NK-92 (cell line): Measurements from ENCODE around the gene HINT2.

Source experiments
- DNase-seq: peaks from one replicate; lab custom pipeline; 2025; ENCODE audit not compliant: unreplicated experiment; lab: John Stamatoyannopoulos, UW

HINT2 gene

GRCh38 chr9:35841645-35841900, 26.7 kb upstream of the HINT2 start:
- no peak for DNase-seq

GRCh38 chr9:35840881-35841644, 26.2 kb upstream of the HINT2 start:
- no peak for DNase-seq

GRCh38 chr9:35839926-35840325, 25.1 kb upstream of the HINT2 start:
- DNase-seq = no peak

GRCh38 chr9:35836595-35836994, 21.8 kb upstream of the HINT2 start:
- no peak for DNase-seq

GRCh38 chr9:35835766-35836165, 20.9 kb upstream of the HINT2 start:
- no peak for DNase-seq

GRCh38 chr9:35835216-35835632, 20.4 kb upstream of the HINT2 start:
- no peak for DNase-seq

GRCh38 chr9:35834260-35835215, 19.7 kb upstream of the HINT2 start:
- DNase-seq = no peak

GRCh38 chr9:35832814-35833213, 18.0 kb upstream of the HINT2 start:
- no peak for DNase-seq

GRCh38 chr9:35831040-35831439, 16.2 kb upstream of the HINT2 start:
- DNase-seq = no peak

GRCh38 chr9:35829764-35830096, 14.9 kb upstream of the HINT2 start:
- no peak for DNase-seq

GRCh38 chr9:35829084-35829763, 14.4 kb upstream of the HINT2 start, which contains the start of gene TMEM8B:
Gene TMEM8B (plus strand): TSS chr9:35829228. CDS start chr9:35829448, 220 bp downstream.
- peak; percentile 28 for DNase-seq

- DNase-seq = no peak
Measured at GRCh38 chr9:35828716-35829083, 13.9 kb upstream of the HINT2 start, which contains the start of gene FAM221B. Gene FAM221B (minus strand): TSS chr9:35828732. CDS start chr9:35826161, 2,571 bp downstream.

GRCh38 chr9:35827486-35827885, 12.6 kb upstream of the HINT2 start:
- DNase-seq = no peak

- no peak for DNase-seq
Measured at GRCh38 chr9:35826071-35826701, 11.3 kb upstream of the HINT2 start.

GRCh38 chr9:35822926-35823325, 8.1 kb upstream of the HINT2 start:
- no peak for DNase-seq

- no peak for DNase-seq
Measured at GRCh38 chr9:35820076-35820475, 5.2 kb upstream of the HINT2 start.

GRCh38 chr9:35818341-35818740, 3.5 kb upstream of the HINT2 start:
- no peak for DNase-seq

- no peak for DNase-seq
Measured at GRCh38 chr9:35816708-35817107, 1.9 kb upstream of the HINT2 start.

- DNase-seq = no peak
Measured at GRCh38 chr9:35814106-35814840, 569 bp downstream of the HINT2 start.

GRCh38 chr9:35813434-35814105, 1.3 kb downstream of the HINT2 start:
- no peak for DNase-seq
